Measurements from ENCODE around the gene CAMK4. TPM values are rescaled to one million over a fixed set of nuclear protein-coding genes. Genes with fewer than 3 reads are reported as not detected.

The CAMK4 gene
- total RNA-seq, 2 experiments from 2014 or later: 40.6 to 44.4 TPM

GRCh38 chr5:111231119-111231518 lies 6.9 kb downstream of the CAMK4 start:
- Mint-ChIP-seq H3K4me3 (peak overlapping the region; percentile 45), H3K27ac (peak overlapping the region; percentile 84), H3K4me1 (ENCODE audit: low read depth) (peaks cover 79% of the 10 kb centered on the region), H3K9me3 (no peaks in the 10 kb centered on the region), H3K27me3 (ENCODE audit: low read depth) (no peaks in the 10 kb centered on the region), H3K36me3 (ENCODE audit: low read depth) (peaks cover 9% of the 10 kb centered on the region)
- CTCF ChIA-PET: interaction anchor here (0.9 to 3.1 kb wide), 6 partner anchors 8 to 47 kb away, joined by 3 to 21 read pairs (median 6); no protein-coding TSS in a partner anchor
- intact Hi-C loops (cut with micrococcal nuclease): loop anchor here (2.0 to 10.0 kb wide), 3 partner anchors 72 to 1744 kb away; partner anchors contain the start of genes DCP2 and STARD4
- DNase-seq: no peak

DNA sequence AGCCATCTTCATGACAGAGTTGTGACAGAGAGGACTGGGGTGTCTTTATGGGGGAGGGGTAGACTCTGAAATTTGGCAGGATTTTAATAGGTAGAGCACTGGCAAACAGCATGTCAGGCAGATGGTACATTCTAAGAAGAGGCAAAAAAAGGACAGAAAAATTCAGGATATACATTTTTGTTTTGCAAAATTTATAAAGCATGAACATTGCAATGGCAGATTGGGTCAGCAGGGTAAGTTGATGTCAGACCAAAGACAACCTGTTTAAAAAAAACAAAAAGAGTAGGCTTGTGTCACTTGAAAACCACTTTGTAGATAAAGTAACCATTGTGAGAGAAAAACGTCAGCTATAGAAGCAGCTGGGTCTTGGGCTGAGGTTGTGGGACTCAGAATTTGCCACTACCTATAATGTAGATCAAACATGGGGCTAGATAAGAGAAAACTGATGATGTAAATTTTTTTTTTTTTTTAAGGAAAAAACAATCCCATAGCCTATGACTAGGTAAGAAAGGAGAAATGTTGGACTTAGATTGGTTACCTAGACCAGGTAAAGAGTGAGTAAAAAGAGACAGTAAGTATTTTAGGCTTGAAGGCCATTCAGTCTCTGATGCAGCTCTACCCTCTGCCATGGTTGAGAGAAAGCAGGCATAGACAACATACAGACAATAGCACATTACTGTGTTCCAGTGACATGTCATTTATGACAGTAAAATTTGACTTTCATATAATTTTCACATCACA lies 8.3 kb downstream of the CAMK4 start:
- Mint-ChIP-seq H3K27ac (peak overlapping the region; percentile 71), H3K4me3 (peak overlapping the region; percentile 45), H3K9me3 (no peaks in the 10 kb centered on the region), H3K27me3 (ENCODE audit: low read depth) (no peaks in the 10 kb centered on the region), H3K4me1 (ENCODE audit: low read depth) (peaks cover 88% of the 10 kb centered on the region), H3K36me3 (ENCODE audit: low read depth) (peaks cover 5% of the 10 kb centered on the region)
- no peak for DNase-seq
- intact Hi-C loops (cut with micrococcal nuclease): loop anchor here (10.0 kb wide), 1 partner anchor 1742 kb away; the partner anchor contains the start of gene DCP2
- CTCF ChIA-PET: interaction anchor here (0.5 to 2.6 kb wide), 5 partner anchors 9 to 935 kb away, joined by 3 to 16 read pairs (median 4); no protein-coding TSS in a partner anchor

GRCh38 chr5:111233052-111233374 lies 8.8 kb downstream of the CAMK4 start:
- Mint-ChIP-seq H3K9me3 (no peaks in the 10 kb centered on the region), H3K36me3 (ENCODE audit: low read depth) (peaks cover 3% of the 10 kb centered on the region), H3K27ac (peak overlapping the region; percentile 52), H3K4me3 (peak overlapping the region; percentile 39), H3K27me3 (ENCODE audit: low read depth) (no peaks in the 10 kb centered on the region), H3K4me1 (ENCODE audit: low read depth) (peaks cover 88% of the 10 kb centered on the region)
- DNase-seq: no peak
- CTCF ChIA-PET: interaction anchor here (0.5 to 2.6 kb wide), 2 partner anchors 45 to 934 kb away, joined by 3 to 16 read pairs; no protein-coding TSS in a partner anchor
- intact Hi-C loops (cut with micrococcal nuclease): loop anchor here (10.0 kb wide), 1 partner anchor 1742 kb away; the partner anchor contains the start of gene DCP2

DNA sequence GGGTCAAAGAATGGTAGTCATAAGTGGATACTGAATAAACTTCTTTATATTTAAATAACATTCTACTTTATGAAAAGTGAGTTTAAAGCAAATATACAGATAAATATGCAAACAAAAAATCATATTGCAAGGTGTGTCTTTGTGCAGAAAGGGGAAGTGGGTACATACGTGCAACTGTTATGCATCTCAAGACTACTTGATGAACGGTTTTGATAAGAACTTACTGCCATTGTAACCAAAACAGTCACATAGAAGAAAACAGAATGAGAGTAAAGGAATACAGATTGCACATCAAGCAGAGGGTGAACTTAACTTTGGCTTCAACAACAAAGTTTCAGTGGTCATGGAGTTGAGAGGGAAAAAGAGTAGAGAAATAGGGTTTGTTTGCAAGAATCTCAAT lies 9.9 kb downstream of the CAMK4 start:
- intact Hi-C loops (cut with micrococcal nuclease): loop anchor here (10.0 kb wide), 1 partner anchor 1741 kb away; the partner anchor contains the start of gene DCP2

DNA sequence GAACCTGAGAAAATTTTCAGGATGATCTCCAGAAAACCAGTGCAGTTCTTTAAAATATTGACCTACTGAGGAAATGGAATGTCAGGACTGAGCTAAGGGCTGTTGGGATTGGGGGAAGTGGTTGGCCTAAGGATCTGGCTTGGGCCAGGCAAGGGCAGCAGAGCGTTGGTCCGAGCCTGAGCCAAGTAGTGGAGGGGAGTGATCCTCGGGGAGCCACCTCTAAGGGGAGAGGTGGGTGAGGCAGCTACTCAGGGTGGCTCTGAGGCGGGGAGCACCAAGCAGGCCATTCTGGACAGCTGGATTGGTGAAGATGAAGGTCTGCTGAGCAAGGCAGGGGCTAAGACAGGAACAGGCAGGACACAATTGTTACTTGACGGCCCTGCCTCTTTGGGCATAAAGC lies 11.5 kb downstream of the CAMK4 start:
- Mint-ChIP-seq H3K27me3 (ENCODE audit: low read depth) (no peaks in the 10 kb centered on the region), H3K4me1 (ENCODE audit: low read depth) (peaks cover 91% of the 10 kb centered on the region), H3K9me3 (no peaks in the 10 kb centered on the region), H3K4me3 (peak overlapping the region; percentile 66), H3K36me3 (ENCODE audit: low read depth) (no peaks in the 10 kb centered on the region), H3K27ac (peak overlapping the region; percentile 64)
- DNase-seq: no peak
- intact Hi-C loops (cut with micrococcal nuclease): loop anchor here (2.0 to 10.0 kb wide), 4 partner anchors 37 to 1739 kb away; partner anchors contain the start of gene DCP2
- CTCF ChIA-PET: interaction anchor here (0.9 to 7.8 kb wide), 8 partner anchors 9 to 100 kb away, joined by 3 to 55 read pairs (median 6); no protein-coding TSS in a partner anchor

More for the DNA sequence above, 9.9 kb downstream of the CAMK4 start:
- CTCF ChIA-PET: interaction anchor here (2.9 to 7.8 kb wide), 2 partner anchors 12 to 20 kb away, joined by 7 to 55 read pairs; no protein-coding TSS in a partner anchor
- no peak overlapping the region for H3K27ac Mint-ChIP-seq
- no peaks in the 10 kb centered on the region for H3K9me3 Mint-ChIP-seq
- no peaks in the 10 kb centered on the region for H3K27me3 Mint-ChIP-seq (ENCODE audit: low read depth)
- no peak for DNase-seq
- H3K4me1 Mint-ChIP-seq (ENCODE audit: low read depth): peaks cover 90% of the 10 kb centered on the region
- H3K36me3 Mint-ChIP-seq (ENCODE audit: low read depth): peaks cover 3% of the 10 kb centered on the region
- H3K4me3 Mint-ChIP-seq: peak overlapping the region; percentile 1

DNA sequence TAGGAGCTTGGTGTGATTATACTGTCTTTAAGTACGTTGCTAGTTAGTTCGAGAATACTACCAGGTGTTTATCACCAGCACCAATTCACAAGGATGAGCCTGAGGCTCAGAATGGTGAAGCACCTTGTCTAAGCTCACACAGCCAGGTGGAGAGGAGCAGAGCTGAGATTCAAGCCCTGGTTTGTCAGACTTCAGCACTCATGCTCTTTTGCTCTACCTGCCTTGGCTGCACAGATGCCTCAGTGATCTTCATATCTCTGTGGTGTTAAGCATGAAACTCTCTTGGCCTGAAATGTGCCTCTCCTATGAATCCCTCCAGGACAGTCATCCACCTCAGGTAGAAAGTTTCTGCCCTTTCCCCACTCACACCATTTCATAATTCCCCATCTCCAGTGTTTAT lies 12.2 kb downstream of the CAMK4 start:
- Mint-ChIP-seq H3K27me3 (ENCODE audit: low read depth) (no peaks in the 10 kb centered on the region), H3K4me1 (ENCODE audit: low read depth) (peaks cover 90% of the 10 kb centered on the region), H3K4me3 (peak overlapping the region; percentile 66), H3K27ac (peak overlapping the region; percentile 89), H3K9me3 (no peaks in the 10 kb centered on the region), H3K36me3 (ENCODE audit: low read depth) (no peaks in the 10 kb centered on the region)
- CTCF ChIA-PET: interaction anchor here (0.9 to 7.8 kb wide), 10 partner anchors 9 to 99 kb away, joined by 3 to 55 read pairs (median 6); no protein-coding TSS in a partner anchor
- intact Hi-C loops (cut with micrococcal nuclease): loop anchor here (2.0 to 10.0 kb wide), 4 partner anchors 36 to 1738 kb away; partner anchors contain the start of gene DCP2
- DNase-seq: no peak

DNA sequence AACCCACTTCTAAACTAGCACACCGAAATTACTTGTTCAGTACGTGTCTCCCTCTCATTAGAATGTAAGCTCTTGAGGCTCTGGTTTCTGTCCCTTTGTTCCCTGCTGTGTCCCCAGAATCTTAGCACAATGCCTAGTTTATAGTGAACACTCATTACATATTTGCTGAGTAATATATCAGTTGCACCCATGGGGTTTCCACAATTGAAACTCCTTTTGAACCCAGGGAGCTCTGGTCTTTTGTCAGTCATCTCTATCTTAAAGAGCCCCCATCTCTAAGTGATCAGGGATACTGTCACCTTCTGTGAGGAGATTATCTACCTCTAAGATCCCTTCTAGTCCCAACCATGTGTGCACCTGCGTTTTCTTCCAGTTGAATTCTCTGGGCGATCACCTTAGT lies 12.8 kb downstream of the CAMK4 start:
- CTCF ChIA-PET: interaction anchor here (0.6 to 7.8 kb wide), 9 partner anchors 9 to 42 kb away, joined by 3 to 55 read pairs (median 6); no protein-coding TSS in a partner anchor
- no peaks in the 10 kb centered on the region for H3K36me3 Mint-ChIP-seq (ENCODE audit: low read depth)
- peak overlapping the region; percentile 89 for H3K27ac Mint-ChIP-seq
- peak; percentile 50 for DNase-seq
- H3K4me3 Mint-ChIP-seq: peak overlapping the region; percentile 66
- peaks cover 90% of the 10 kb centered on the region for H3K4me1 Mint-ChIP-seq (ENCODE audit: low read depth)
- intact Hi-C loops (cut with micrococcal nuclease): loop anchor here (1.0 to 10.0 kb wide), 6 partner anchors 10 to 1738 kb away; partner anchors contain the start of gene DCP2
- H3K9me3 Mint-ChIP-seq: no peaks in the 10 kb centered on the region
- no peaks in the 10 kb centered on the region for H3K27me3 Mint-ChIP-seq (ENCODE audit: low read depth)

DNA sequence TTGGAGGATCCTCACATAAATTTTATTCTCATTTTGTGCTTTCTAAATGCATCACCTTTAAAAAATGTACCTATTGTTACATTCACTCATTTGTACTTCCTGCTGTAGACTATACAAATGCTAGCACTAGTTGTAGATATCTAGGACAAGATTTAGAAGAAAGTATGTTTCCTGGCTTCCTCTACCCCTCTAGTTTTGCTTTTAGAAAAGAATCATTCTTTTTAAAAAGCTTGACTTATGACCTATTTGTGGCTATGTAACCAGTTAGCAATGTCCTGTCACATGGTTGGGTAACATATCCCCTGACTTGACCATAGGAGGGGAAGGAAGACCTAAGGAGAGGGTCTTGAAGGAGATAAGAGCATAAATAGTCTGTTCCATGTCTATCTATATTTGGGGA lies 13.3 kb downstream of the CAMK4 start:
- no peak for DNase-seq
- no peaks in the 10 kb centered on the region for H3K36me3 Mint-ChIP-seq (ENCODE audit: low read depth)
- peaks cover 90% of the 10 kb centered on the region for H3K4me1 Mint-ChIP-seq (ENCODE audit: low read depth)
- no peaks in the 10 kb centered on the region for H3K27me3 Mint-ChIP-seq (ENCODE audit: low read depth)
- CTCF ChIA-PET: interaction anchor here (0.6 to 7.8 kb wide), 7 partner anchors 9 to 1147 kb away, joined by 3 to 55 read pairs (median 3); no protein-coding TSS in a partner anchor
- intact Hi-C loops (cut with micrococcal nuclease): loop anchor here (1.0 to 10.0 kb wide), 6 partner anchors 10 to 1737 kb away; partner anchors contain the start of gene DCP2
- H3K4me3 Mint-ChIP-seq: peak overlapping the region; percentile 66
- H3K9me3 Mint-ChIP-seq: no peaks in the 10 kb centered on the region
- peak overlapping the region; percentile 89 for H3K27ac Mint-ChIP-seq

DNA sequence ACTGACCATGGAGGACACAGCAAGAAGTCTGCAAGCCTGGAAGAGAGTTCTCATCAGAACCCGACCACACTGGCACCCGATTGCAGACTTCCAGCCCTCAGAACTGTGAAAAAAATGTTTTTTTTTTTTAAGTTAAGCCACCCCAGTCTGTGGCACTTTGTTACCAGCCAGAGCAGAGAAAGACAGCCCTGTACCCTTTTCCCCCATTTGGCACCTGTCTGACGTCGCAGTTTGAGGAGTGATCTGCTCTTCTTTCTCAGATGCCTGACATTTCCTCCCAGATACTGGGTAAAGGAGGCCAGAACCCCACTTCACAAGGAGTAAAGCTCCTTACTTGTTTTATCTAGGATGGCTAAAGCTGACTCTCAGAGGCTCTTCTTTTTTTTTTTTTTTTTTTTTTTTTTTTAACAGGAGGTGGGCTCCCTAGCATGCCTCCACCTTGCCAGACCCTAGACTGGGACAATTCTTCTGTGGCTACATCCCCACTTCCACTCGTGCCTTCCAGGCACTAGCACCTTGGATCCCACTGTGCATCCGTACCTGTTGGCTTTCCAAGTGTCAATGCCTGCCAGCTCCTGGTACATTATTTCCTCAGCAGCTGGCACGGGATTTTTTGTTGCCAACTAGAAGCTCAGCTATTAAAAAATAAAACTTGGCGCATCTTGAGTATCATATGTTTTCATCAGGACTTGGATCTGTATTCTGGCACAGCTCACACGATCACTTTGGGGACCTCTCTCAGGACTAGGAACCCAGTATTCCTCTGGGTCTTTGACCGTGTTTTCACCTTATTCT lies 14.4 kb downstream of the CAMK4 start:
- H3K36me3 Mint-ChIP-seq (ENCODE audit: low read depth): no peaks in the 10 kb centered on the region
- intact Hi-C loops (cut with micrococcal nuclease): loop anchor here (5.0 to 10.0 kb wide), 3 partner anchors 34 to 1736 kb away; partner anchors contain the start of gene DCP2

DNA sequence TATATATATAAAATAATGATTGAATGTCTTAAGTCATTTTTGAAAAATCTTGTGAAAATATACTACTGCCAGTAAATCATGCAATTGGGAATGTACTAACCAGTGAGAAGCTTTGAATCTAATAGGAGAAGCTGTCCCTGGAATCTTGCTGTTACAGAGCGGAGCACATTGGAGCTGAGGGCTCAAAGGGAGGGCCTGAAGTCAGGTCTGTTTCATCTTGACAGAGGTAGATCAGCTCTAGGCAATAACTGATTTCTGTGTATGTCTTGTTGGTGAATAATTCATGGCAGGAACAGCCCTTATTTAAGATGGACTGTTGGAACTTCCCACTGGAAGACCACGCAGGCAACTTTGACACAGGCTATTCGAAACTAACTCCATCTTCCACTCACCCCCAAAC lies 17.5 kb downstream of the CAMK4 start:
- DNase-seq: no peak
- H3K9me3 Mint-ChIP-seq: no peaks in the 10 kb centered on the region
- H3K27me3 Mint-ChIP-seq (ENCODE audit: low read depth): no peaks in the 10 kb centered on the region
- H3K4me1 Mint-ChIP-seq (ENCODE audit: low read depth): peaks cover 89% of the 10 kb centered on the region
- intact Hi-C loops (cut with micrococcal nuclease): no loop called here
- no peak overlapping the region for H3K4me3 Mint-ChIP-seq
- CTCF ChIA-PET: interaction anchor here (0.7 to 7.8 kb wide), 2 partner anchors 9 to 12 kb away, joined by 3 to 55 read pairs; no protein-coding TSS in a partner anchor
- H3K27ac Mint-ChIP-seq: peak overlapping the region; percentile 64
- H3K36me3 Mint-ChIP-seq (ENCODE audit: low read depth): peaks cover 3% of the 10 kb centered on the region

More for the DNA sequence above, 14.4 kb downstream of the CAMK4 start:
- CTCF ChIA-PET: interaction anchor here (1.1 to 7.8 kb wide), 5 partner anchors 8 to 40 kb away, joined by 3 to 55 read pairs (median 6); partner anchors contain the start of gene CAMK4
- Mint-ChIP-seq H3K27ac (peak overlapping the region; percentile 89), H3K4me3 (peak overlapping the region; percentile 66), H3K4me1 (ENCODE audit: low read depth) (peaks cover 92% of the 10 kb centered on the region), H3K27me3 (ENCODE audit: low read depth) (no peaks in the 10 kb centered on the region), H3K9me3 (no peaks in the 10 kb centered on the region)
- no peak for DNase-seq

DNA sequence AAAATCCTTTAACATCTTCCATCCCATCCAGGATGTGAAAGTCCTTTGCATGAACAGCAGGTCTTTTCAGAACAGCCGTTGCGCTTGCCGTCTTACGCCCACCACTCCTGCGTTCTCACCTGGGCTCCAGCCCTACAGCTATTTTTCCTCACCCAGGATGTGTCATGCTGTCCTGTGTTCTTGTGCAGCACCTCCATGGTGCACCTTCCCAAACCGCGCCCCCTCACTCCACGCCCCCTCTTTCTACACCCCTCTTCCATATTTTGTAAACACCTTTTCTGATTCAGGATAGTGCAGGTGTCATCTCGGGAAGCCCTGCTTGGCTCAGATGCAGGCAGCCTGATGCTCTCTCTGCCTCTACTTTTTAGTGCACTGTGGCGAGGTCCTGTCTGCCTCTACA lies 18.4 kb downstream of the CAMK4 start:
- H3K27ac Mint-ChIP-seq: peak overlapping the region; percentile 28
- peak; percentile 32 for DNase-seq
- no peaks in the 10 kb centered on the region for H3K27me3 Mint-ChIP-seq (ENCODE audit: low read depth)
- intact Hi-C loops (cut with micrococcal nuclease): no loop called here
- H3K4me1 Mint-ChIP-seq (ENCODE audit: low read depth): peaks cover 82% of the 10 kb centered on the region
- H3K36me3 Mint-ChIP-seq (ENCODE audit: low read depth): peaks cover 3% of the 10 kb centered on the region
- H3K4me3 Mint-ChIP-seq: peak overlapping the region; percentile 46
- CTCF ChIA-PET: no interaction called here
- no peaks in the 10 kb centered on the region for H3K9me3 Mint-ChIP-seq

Data from activated naive CD4-positive, alpha-beta T cell treated with anti-CD3 and anti-CD28 coated beads for 36 hours (primary cell).